Caco-2 (cell line): ENCODE data around the gene MED25. TPM values are rescaled to one million over a fixed set of nuclear protein-coding genes. Genes with fewer than 3 reads are reported as not detected.

Experiments
- BruUV-seq: library from RNA; stranded (reverse); fragments of 400-500 nt; replicated peaks from 2 replicates; lab custom pipeline; 2021; lab: Mats Ljungman, UMichigan
- CTCF ChIA-PET: fragments of 300-600 bp; sonication (Branson Sonifier 250); formaldehyde crosslinking; loops from one replicate; lab custom pipeline; 2022; ENCODE audit warnings: antibody characterized with exemption; lab: Charles Lee
- POLR2A ChIA-PET: fragments of 300-600 bp; sonication (Branson Sonifier 250); formaldehyde crosslinking; loops from one replicate; lab custom pipeline; 2022; ENCODE audit warnings: antibody characterized with exemption; lab: Charles Lee
- DNase-seq, 2 experiments: peaks; one replicate each; pipeline versions ENCODE4 v3.0.0 to v3.0.0-alpha.2; 2020 to 2022
- H3K27me3 ChIP-seq: replicated peaks from 2 replicates; pipeline ENCODE4 v1.6.0; 2011; ENCODE audit warnings: low read length; ENCODE audit not compliant: control insufficient read depth, insufficient read depth
- H3K36me3 ChIP-seq: 2 replicates; pipeline ENCODE4 v1.5.1; 2011; ENCODE audit warnings: low read length; ENCODE audit not compliant: control insufficient read depth, insufficient read depth
- H3K4me1 ChIP-seq: fragments of 250-450 bp; sonication (Bioruptor Pico); 2 replicates; pipeline ENCODE4 v1.5.1; 2020; ENCODE audit warnings: mild to moderate bottlenecking
- H3K4me3 ChIP-seq: 2 replicates; pipeline ENCODE4 v1.5.1; 2011; ENCODE audit warnings: low read depth, mild to moderate bottlenecking, control low read depth, low read length
- H3K9me3 ChIP-seq: fragments of 250-450 bp; sonication (Bioruptor Pico); 2 replicates; pipeline ENCODE4 v1.5.1; 2020; ENCODE audit warnings: mild to moderate bottlenecking, moderate library complexity
- H3K27ac Mint-ChIP-seq: one replicate; pipeline ENCODE4 v1.8.0; 2022; ENCODE audit warnings: mixed read lengths; ENCODE audit not compliant: unreplicated experiment
- H3K27me3 Mint-ChIP-seq: one replicate; pipeline ENCODE4 v1.8.0; 2022; ENCODE audit warnings: mixed read lengths; ENCODE audit not compliant: insufficient read depth, unreplicated experiment
- H3K36me3 Mint-ChIP-seq: one replicate; pipeline ENCODE4 v1.8.0; 2022; ENCODE audit warnings: mild to moderate bottlenecking, mixed read lengths; ENCODE audit not compliant: insufficient read depth, unreplicated experiment
- H3K4me1 Mint-ChIP-seq: one replicate; pipeline ENCODE4 v1.8.0; 2022; ENCODE audit warnings: low read depth, mixed read lengths; ENCODE audit not compliant: unreplicated experiment
- H3K4me3 Mint-ChIP-seq: one replicate; pipeline ENCODE4 v1.8.0; 2022; ENCODE audit warnings: mild to moderate bottlenecking, moderate library complexity, mixed read lengths; ENCODE audit not compliant: unreplicated experiment
- H3K9me3 Mint-ChIP-seq: one replicate; pipeline ENCODE4 v1.8.0; 2022; ENCODE audit warnings: mixed read lengths; ENCODE audit not compliant: unreplicated experiment
- intact Hi-C: fragments of 100-400 bp; cut with micrococcal nuclease; formaldehyde crosslinking; loops from one replicate; pipeline ENCODE4 v1.10.0; 2022; ENCODE audit not compliant: unreplicated experiment
- total RNA-seq: library from RNA; stranded (reverse); gene quantifications from 2 replicates; pipeline ENCODE4 v1.2.3, GENCODE V29; 2022
- TF ChIP-seq, protein P1 (sequence below), 2 experiments: fragments of 200-600 bp in 1 of 2; IDR thresholded peaks; 1 replicate in 1 of 2; 2 replicates in 1 of 2; pipeline versions ENCODE4 v1.5.1 to v1.8.0; 2011 to 2022; ENCODE audit warnings: antibody characterized with exemption in 1 of 2, control low read depth in 1 of 2, inconsistent platforms in 1 of 2, low read depth in 1 of 2, low read length in 1 of 2, mild to moderate bottlenecking in 1 of 2, moderate library complexity in 1 of 2; ENCODE audit not compliant: insufficient read depth in 1 of 2, severe bottlenecking in 1 of 2, unreplicated experiment in 1 of 2

The MED25 gene
- total RNA-seq, 1 experiment from 2014 or later = 102 TPM

DNA sequence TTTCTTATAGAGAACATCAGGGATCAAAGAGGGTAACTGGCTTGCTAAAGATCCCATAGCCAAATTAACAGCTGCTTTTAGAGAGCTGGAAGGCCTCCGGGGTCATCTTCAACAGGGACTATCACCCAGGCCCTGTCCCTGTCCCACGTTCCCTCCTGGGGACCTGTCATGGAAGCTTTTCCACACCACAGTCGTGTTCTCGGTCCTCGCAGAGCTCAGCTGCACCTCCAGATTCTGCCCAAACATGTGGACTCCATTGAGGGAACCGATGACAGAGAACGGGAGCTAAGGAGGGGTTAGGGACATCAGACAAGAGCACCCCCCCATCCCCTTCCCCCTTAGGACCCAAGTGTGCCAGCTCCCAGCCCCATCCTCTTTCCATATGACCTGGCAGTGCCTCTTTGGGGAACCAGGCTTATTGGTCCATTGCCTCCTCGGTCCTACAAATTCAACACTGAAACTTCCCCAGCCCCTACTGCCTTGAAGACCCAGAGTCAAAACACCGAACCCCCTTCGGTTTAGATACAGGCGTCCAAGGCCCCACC, 5.6 kb upstream of the MED25 start:
- H3K4me3 Mint-ChIP-seq = no peak overlapping the region
- no peaks in the 10 kb centered on the region for H3K27me3 Mint-ChIP-seq
- peaks cover 32% of the 10 kb centered on the region for H3K36me3 Mint-ChIP-seq
- no peaks in the 10 kb centered on the region for H3K27me3 ChIP-seq
- H3K27ac Mint-ChIP-seq = no peak overlapping the region
- no peak overlapping the region for H3K4me3 ChIP-seq
- peaks cover 5% of the 10 kb centered on the region; the same call in 1 of the 2 replicates for H3K4me1 ChIP-seq
- CTCF ChIA-PET = no interaction called here
- no peaks in the 10 kb centered on the region for H3K9me3 Mint-ChIP-seq
- POLR2A ChIA-PET = interaction anchor here (0.6 kb wide), 1 partner anchor 48 kb away, joined by 5 read pairs; no protein-coding TSS in a partner anchor
- TF ChIP-seq, protein P1, sequence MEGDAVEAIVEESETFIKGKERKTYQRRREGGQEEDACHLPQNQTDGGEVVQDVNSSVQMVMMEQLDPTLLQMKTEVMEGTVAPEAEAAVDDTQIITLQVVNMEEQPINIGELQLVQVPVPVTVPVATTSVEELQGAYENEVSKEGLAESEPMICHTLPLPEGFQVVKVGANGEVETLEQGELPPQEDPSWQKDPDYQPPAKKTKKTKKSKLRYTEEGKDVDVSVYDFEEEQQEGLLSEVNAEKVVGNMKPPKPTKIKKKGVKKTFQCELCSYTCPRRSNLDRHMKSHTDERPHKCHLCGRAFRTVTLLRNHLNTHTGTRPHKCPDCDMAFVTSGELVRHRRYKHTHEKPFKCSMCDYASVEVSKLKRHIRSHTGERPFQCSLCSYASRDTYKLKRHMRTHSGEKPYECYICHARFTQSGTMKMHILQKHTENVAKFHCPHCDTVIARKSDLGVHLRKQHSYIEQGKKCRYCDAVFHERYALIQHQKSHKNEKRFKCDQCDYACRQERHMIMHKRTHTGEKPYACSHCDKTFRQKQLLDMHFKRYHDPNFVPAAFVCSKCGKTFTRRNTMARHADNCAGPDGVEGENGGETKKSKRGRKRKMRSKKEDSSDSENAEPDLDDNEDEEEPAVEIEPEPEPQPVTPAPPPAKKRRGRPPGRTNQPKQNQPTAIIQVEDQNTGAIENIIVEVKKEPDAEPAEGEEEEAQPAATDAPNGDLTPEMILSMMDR (IDR thresholded peaks at IDR 0.05; ENCODE audit: insufficient read depth in 1 of 2, low read depth in 1 of 2, low read length in 1 of 2, severe bottlenecking in 1 of 2, unreplicated experiment in 1 of 2) = no peak
- no peaks in the 10 kb centered on the region for H3K9me3 ChIP-seq
- no peaks in the 10 kb centered on the region for H3K36me3 ChIP-seq
- intact Hi-C loops = no loop called here
- BruUV-seq = no TSS peak
- no peaks in the 10 kb centered on the region for H3K4me1 Mint-ChIP-seq
- no peak for DNase-seq

DNA sequence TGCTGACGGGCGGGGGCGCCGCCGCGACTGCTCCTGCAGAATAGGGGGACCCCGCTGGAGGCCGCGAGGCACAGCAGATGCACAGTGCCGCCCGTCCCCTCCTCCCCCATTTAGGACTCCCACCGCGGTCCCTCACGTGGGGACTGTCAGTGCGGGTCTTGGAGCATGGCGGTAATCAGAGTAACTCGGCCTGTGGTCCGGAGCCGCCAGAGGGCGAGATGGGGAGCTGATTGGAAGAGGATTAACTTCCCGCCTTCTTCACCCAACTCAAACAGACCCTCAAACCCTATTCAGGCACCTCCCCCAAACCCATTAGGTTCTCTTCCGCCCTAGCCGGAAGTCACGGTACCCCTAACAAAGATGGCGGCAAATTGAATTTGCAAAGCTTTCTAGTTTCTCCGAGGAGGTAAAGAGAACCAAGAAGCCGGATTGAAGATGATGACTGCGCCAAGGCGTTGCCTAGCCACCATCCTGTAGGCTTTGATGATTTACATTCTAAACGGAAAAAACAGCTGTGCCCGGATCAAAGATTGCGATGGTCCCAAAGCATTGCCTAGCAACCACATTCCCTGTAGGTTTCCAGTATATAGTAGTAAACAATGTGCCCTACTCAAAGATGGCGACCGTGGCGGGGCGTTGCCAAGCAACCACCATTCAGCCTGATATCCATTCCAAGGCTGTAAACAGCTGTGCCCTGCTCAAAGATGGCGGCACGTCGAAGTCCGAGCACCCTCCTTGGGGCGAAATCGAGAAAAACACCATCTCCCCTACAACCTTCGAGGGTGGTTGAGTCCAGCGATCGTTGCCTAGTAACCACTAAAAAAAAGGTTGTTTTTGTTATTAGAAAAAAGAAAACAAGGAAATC, 4.9 kb upstream of the MED25 start, which contains the start of gene FUZ:
TSS of gene FUZ (minus strand) at position 296 of the 865 bp plus-strand sequence. CDS start at position 110, 186 bp downstream.
- Histone ChIP-seq H3K27me3 (no peaks in the 10 kb centered on the region), H3K9me3 (no peaks in the 10 kb centered on the region), H3K4me3 (no peak within 1 kb of the TSS), H3K4me1 (peaks cover 5% of the 10 kb centered on the region; the same call in 1 of the 2 replicates), H3K36me3 (no peaks in the 10 kb centered on the region)
- Mint-ChIP-seq H3K36me3 (peaks cover 36% of the 10 kb centered on the region), H3K4me1 (no peaks in the 10 kb centered on the region), H3K27ac (no peak within 1 kb of the TSS), H3K27me3 (no peaks in the 10 kb centered on the region), H3K9me3 (no peaks in the 10 kb centered on the region), H3K4me3 (peak within 1 kb of the TSS; percentile 44)
- intact Hi-C loops = no loop called here
- ChIA-PET POLR2A (interaction anchor here (0.6 to 1.0 kb wide), 2 partner anchors 48 kb away, joined by 3 to 5 read pairs; no protein-coding TSS in a partner anchor), CTCF (no interaction called here)
- BruUV-seq = no TSS peak
- DNase-seq = peak; percentile 85 to 89
- TF ChIP-seq, protein P1 (IDR thresholded peaks at IDR 0.05; ENCODE audit: insufficient read depth in 1 of 2, low read depth in 1 of 2, low read length in 1 of 2, severe bottlenecking in 1 of 2, unreplicated experiment in 1 of 2) = no peak

DNA sequence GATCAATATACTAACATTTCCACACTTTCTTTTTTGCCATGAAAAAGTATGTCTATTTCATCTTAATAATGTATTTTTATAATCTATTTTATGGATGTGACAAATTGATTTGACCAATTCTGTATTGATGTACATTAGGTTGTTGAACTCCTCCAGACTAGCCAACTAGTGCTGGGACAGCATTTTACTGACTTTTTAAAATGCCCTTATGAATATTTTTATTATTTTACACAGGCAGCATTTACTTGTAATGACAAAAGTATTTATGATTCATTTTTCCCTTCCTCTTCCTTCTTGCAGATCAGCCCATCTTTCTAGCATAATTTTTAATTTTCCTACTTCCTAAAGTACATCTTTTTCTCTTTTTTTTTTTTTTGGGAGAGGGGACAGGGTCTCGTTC, 4.1 kb upstream of the MED25 start:
- ChIA-PET POLR2A (interaction anchor here (1.0 kb wide), 1 partner anchor 49 kb away, joined by 3 read pairs; no protein-coding TSS in a partner anchor), CTCF (no interaction called here)
- H3K27me3 Mint-ChIP-seq = no peaks in the 10 kb centered on the region
- H3K36me3 Mint-ChIP-seq = peaks cover 34% of the 10 kb centered on the region
- no peak overlapping the region for H3K27ac Mint-ChIP-seq
- TF ChIP-seq, protein P1 (IDR thresholded peaks at IDR 0.05; ENCODE audit: insufficient read depth in 1 of 2, low read depth in 1 of 2, low read length in 1 of 2, severe bottlenecking in 1 of 2, unreplicated experiment in 1 of 2) = no peak
- Histone ChIP-seq H3K36me3 (no peaks in the 10 kb centered on the region), H3K4me1 (peaks cover 5% of the 10 kb centered on the region; the same call in 1 of the 2 replicates), H3K4me3 (no peak overlapping the region), H3K27me3 (no peaks in the 10 kb centered on the region), H3K9me3 (no peaks in the 10 kb centered on the region)
- peaks cover 2% of the 10 kb centered on the region for H3K4me1 Mint-ChIP-seq
- intact Hi-C loops = no loop called here
- BruUV-seq = no TSS peak
- peak overlapping the region; percentile 44 for H3K4me3 Mint-ChIP-seq
- H3K9me3 Mint-ChIP-seq = no peaks in the 10 kb centered on the region
- DNase-seq = no peak
